ENCODE measurements around the gene ZAP70.

DNA sequence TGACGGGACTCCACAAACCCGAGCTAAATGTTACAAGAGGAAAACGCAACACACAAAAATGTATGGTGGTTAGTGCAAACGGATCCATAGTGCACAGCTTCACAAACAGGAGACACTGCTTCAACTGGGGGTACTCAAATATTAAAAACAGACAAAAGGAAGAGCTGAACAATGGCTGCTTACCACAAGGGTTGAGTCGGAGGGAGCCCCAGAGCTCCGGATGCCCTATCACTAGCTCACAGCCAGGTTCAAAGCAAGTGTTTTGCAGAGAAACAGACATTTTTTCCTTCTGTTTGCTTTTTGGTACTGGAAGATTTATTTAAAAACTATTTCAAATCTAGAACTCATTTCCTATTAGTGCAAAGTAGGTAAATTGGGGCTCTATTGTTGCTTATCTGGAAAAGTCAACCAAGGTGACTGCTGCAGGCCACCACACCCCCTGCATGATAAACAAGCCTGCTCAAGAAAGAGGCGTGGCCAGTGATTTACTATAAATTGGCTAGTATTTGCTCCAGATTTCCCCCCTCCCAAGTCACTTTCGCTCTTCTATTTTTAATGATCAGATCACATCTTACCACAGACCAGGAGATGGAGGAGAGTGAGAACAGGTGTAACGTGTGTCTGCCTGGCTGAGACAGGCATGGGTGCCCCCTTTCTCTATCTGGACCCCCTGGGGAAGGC lies 46.5 kb downstream of the ZAP70 start:
- no peak for TF ChIP-seq POLR2A (IDR thresholded peaks at IDR 0.05; ENCODE audit: low read length)
- TF ChIP-seq, protein P1, sequence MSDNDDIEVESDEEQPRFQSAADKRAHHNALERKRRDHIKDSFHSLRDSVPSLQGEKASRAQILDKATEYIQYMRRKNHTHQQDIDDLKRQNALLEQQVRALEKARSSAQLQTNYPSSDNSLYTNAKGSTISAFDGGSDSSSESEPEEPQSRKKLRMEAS (IDR thresholded peaks at IDR 0.05) = no peak
- TF ChIP-seq, protein P2, sequence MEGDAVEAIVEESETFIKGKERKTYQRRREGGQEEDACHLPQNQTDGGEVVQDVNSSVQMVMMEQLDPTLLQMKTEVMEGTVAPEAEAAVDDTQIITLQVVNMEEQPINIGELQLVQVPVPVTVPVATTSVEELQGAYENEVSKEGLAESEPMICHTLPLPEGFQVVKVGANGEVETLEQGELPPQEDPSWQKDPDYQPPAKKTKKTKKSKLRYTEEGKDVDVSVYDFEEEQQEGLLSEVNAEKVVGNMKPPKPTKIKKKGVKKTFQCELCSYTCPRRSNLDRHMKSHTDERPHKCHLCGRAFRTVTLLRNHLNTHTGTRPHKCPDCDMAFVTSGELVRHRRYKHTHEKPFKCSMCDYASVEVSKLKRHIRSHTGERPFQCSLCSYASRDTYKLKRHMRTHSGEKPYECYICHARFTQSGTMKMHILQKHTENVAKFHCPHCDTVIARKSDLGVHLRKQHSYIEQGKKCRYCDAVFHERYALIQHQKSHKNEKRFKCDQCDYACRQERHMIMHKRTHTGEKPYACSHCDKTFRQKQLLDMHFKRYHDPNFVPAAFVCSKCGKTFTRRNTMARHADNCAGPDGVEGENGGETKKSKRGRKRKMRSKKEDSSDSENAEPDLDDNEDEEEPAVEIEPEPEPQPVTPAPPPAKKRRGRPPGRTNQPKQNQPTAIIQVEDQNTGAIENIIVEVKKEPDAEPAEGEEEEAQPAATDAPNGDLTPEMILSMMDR (IDR thresholded peaks at IDR 0.05) = no peak
- TF ChIP-seq CHD2 (IDR thresholded peaks at IDR 0.05; ENCODE audit: low read length, partially characterized antibody) = no peak
- TF ChIP-seq, protein P3, sequence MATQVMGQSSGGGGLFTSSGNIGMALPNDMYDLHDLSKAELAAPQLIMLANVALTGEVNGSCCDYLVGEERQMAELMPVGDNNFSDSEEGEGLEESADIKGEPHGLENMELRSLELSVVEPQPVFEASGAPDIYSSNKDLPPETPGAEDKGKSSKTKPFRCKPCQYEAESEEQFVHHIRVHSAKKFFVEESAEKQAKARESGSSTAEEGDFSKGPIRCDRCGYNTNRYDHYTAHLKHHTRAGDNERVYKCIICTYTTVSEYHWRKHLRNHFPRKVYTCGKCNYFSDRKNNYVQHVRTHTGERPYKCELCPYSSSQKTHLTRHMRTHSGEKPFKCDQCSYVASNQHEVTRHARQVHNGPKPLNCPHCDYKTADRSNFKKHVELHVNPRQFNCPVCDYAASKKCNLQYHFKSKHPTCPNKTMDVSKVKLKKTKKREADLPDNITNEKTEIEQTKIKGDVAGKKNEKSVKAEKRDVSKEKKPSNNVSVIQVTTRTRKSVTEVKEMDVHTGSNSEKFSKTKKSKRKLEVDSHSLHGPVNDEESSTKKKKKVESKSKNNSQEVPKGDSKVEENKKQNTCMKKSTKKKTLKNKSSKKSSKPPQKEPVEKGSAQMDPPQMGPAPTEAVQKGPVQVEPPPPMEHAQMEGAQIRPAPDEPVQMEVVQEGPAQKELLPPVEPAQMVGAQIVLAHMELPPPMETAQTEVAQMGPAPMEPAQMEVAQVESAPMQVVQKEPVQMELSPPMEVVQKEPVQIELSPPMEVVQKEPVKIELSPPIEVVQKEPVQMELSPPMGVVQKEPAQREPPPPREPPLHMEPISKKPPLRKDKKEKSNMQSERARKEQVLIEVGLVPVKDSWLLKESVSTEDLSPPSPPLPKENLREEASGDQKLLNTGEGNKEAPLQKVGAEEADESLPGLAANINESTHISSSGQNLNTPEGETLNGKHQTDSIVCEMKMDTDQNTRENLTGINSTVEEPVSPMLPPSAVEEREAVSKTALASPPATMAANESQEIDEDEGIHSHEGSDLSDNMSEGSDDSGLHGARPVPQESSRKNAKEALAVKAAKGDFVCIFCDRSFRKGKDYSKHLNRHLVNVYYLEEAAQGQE (IDR thresholded peaks at IDR 0.05) = no peak
- no peak for TF ChIP-seq RFX5 (IDR thresholded peaks at IDR 0.05)
- TF ChIP-seq, protein P4, sequence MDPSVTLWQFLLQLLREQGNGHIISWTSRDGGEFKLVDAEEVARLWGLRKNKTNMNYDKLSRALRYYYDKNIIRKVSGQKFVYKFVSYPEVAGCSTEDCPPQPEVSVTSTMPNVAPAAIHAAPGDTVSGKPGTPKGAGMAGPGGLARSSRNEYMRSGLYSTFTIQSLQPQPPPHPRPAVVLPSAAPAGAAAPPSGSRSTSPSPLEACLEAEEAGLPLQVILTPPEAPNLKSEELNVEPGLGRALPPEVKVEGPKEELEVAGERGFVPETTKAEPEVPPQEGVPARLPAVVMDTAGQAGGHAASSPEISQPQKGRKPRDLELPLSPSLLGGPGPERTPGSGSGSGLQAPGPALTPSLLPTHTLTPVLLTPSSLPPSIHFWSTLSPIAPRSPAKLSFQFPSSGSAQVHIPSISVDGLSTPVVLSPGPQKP (IDR thresholded peaks at IDR 0.05; ENCODE audit: low read depth, low read length) = no peak
- TF ChIP-seq ZC3H11A (IDR thresholded peaks at IDR 0.05) = no peak
- TF ChIP-seq CEBPB (IDR thresholded peaks at IDR 0.05) = no peak
- TF ChIP-seq JUN (IDR thresholded peaks at IDR 0.05) = no peak
- TF ChIP-seq SMC3 (IDR thresholded peaks at IDR 0.05) = no peak
- TF ChIP-seq HDAC2 (IDR thresholded peaks at IDR 0.05) = no peak

Data from A549 (cell line).